K562 (cell line): ENCODE data around the gene VPS35.

Experiments used
- CTCF ChIP-seq, 3 experiments: IDR thresholded peaks in 2 of 3; conservative IDR thresholded peaks in 1 of 3; 2 replicates each; pipeline ENCODE4 v1.5.1; 2011 to 2012; ENCODE audit warnings: low read length in 3 of 3, mild to moderate bottlenecking in 3 of 3, control low read depth in 2 of 3, improper control_type of control experiment in 1 of 3, inconsistent platforms in 1 of 3, low read depth in 1 of 3, mixed read lengths in 1 of 3, moderate library complexity in 1 of 3; ENCODE audit not compliant: insufficient read depth in 2 of 3
- DLX4 ChIP-seq: fragments of 250-450 bp; sonication (Bioruptor Pico); IDR thresholded peaks from 2 replicates; pipeline ENCODE4 v1.6.1; 2021; ENCODE audit warnings: mild to moderate bottlenecking
- DPF2 ChIP-seq: fragments of 450-650 bp; IDR thresholded peaks from 2 replicates; pipeline ENCODE4 v1.6.1; 2016
- FOSL1 ChIP-seq: fragments of 200-800 bp; sonication (Bioruptor generic); conservative IDR thresholded peaks from 2 replicates; pipeline ENCODE4 v1.6.1; 2016; ENCODE audit warnings: missing genetic modification characterization, missing compliant biosample characterization
- MLX ChIP-seq, 2 experiments: fragments of 450-650 bp in 1 of 2; sonication (generic) in 1 of 2; formaldehyde crosslinking; conservative IDR thresholded peaks; 2 replicates each; pipeline versions ENCODE4 v1.4.0 to v1.8.1; 2020 to 2022; ENCODE audit warnings: mild to moderate bottlenecking in 1 of 2, missing genetic modification reagents in 1 of 2
- RCOR1 ChIP-seq, 2 experiments: IDR thresholded peaks; 2 replicates each; pipeline ENCODE4 v1.6.1; 2012; ENCODE audit warnings: low read depth in 2 of 2, low read length in 2 of 2, borderline replicate concordance in 1 of 2, improper control_type of control experiment in 1 of 2
- RFX1 ChIP-seq: fragments of 450-650 bp; IDR thresholded peaks from 2 replicates; pipeline ENCODE4 v1.6.1; 2016; ENCODE audit warnings: mild to moderate bottlenecking, moderate library complexity
- RUNX1 ChIP-seq: sonication (generic); IDR thresholded peaks from 2 replicates; pipeline ENCODE4 v1.6.1; 2016; ENCODE audit warnings: antibody characterized with exemption, low read depth
- SP1 ChIP-seq: sonication (generic); formaldehyde crosslinking; IDR thresholded peaks from 2 replicates; pipeline ENCODE4 v1.8.1; 2022; ENCODE audit warnings: mild to moderate bottlenecking, missing genetic modification reagents
- TAF7 ChIP-seq: fragments of 450-650 bp; IDR thresholded peaks from 2 replicates; pipeline ENCODE4 v1.6.1; 2016; ENCODE audit warnings: missing genetic modification characterization, missing compliant biosample characterization
- THRAP3 ChIP-seq: fragments of 450-650 bp; IDR thresholded peaks from 2 replicates; pipeline ENCODE4 v1.6.1; 2016; ENCODE audit warnings: mild to moderate bottlenecking, inconsistent platforms, borderline replicate concordance
- USF2 ChIP-seq: sonication (generic); formaldehyde crosslinking; IDR thresholded peaks from 2 replicates; pipeline ENCODE4 v1.5.0; 2020; ENCODE audit warnings: missing genetic modification reagents
- ZNF12 ChIP-seq: sonication (generic); formaldehyde crosslinking; IDR thresholded peaks from 2 replicates; pipeline ENCODE4 v1.4.0; 2020; ENCODE audit warnings: mild to moderate bottlenecking, missing genetic modification reagents
- ZNF311 ChIP-seq: fragments of 250-450 bp; sonication (Bioruptor Pico); IDR thresholded peaks from 2 replicates; pipeline ENCODE4 v1.4.0; 2020; ENCODE audit warnings: mild to moderate bottlenecking, moderate library complexity

DNA sequence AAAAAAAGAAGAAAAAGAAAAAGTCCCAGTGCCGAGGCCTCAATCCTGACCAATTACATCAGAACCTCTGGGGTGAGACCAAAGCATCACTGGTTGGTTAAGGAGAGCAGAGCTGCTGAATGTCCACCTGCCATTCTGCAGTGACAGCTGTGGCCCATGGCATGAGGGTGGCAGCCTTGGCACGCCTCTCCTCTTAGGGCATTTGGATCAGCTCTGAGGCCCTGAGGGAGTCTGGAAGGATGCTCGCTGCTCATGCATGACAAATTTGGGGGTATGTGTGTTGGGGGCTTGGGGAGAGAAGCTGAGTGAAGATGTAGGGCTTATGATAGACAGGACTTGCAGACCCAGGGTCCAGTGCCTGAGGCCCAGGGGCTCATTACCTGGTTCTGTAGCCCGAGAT, 32.9 kb upstream of the VPS35 start:
- TF ChIP-seq TAF7 (tag) (no peak), FOSL1 (tag) (no peak), RUNX1 (no peak), DPF2 (no peak), RFX1 (no peak), USF2 (CRISPR knock-in tag) (no peak), ZNF12 (no peak), DLX4 (CRISPR knock-in tag) (no peak), MLX (CRISPR knock-in tag; conservative IDR thresholded peaks at IDR 0.05) (no peak), SP1 (CRISPR knock-in tag) (no peak), THRAP3 (no peak), RCOR1 (IDR thresholded peaks at IDR 0.05; ENCODE audit: borderline replicate concordance in 1 of 2, low read depth in 2 of 2, low read length in 2 of 2) (no peak), ZNF311 (CRISPR knock-in tag) (no peak), CTCF (IDR thresholded peaks at IDR 0.05 in 2 of 3, conservative IDR thresholded peaks at IDR 0.05 in 1 of 3; ENCODE audit: insufficient read depth in 2 of 3, low read depth in 1 of 3, low read length in 3 of 3) (no peak)
